Stimulated activated CD8-positive, alpha-beta memory T cell treated with anti-CD3 and anti-CD28 coated beads, Interleukin-15, amount 100 ng/mL, for 1 hour (primary cell): Measurements from ENCODE around the gene ADAMTSL4.

ENCODE experiments used
- DNase-seq: peaks from one replicate; pipeline ENCODE4 v3.0.0-alpha.2; 2020; ENCODE audit warnings: low read depth

The ADAMTSL4 gene

DNA sequence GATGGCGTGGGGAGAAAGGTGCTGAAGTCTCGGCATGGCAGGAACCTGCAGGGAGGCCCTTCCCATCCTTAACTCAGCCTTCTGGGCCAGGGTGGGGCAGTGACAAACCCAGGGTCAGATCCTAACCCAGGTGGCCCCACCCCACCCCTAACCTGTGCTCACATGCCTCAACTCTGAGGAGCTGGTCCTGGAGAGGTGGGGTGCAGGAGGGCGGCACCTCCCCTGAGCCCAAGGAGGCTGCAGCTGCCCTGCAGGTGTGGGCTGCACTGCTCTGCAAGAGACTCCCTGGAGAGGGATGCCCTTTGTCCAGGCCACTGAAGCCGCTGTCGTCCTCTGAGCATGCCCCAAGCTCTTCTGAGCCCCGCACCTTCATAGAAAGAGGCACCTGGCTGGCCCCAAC is 15.2 kb upstream of the ADAMTSL4 start:
- no peak for DNase-seq

DNA sequence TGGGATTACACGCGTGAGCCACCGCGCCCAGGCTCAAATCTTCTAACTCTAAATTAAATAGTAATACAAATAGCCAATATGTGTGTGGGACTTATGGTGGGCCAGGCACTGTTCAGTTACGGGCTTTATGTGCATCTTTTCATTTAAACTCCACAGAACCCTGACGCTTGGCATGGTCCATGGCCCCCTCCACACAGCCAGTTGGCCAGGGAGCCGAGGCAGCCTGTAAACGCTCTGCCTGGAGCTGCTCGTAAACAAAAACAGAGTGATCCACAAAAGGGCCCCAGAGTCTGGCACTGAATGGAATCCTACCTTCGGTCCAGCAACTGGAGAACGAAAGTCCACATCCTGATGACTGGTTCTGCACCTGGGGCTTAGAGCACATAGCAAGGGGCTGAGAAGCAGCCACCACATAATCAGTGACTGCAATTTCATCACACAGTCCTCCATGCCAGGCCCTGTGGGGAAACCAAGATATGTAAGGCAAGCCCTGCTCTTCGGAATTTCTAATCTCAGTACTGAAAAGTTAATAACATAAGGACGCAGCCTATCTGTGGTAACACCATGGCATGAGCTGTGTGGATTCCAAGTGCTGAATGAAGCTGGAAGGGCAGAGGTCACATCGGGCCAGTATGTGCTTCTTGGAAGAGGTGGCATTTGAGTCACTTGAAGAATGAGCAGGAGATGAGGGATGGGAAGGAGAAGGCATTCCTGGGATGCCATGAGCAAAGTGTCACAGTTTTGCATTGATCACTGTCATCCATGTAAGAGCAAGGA is 13.5 kb upstream of the ADAMTSL4 start:
- no peak for DNase-seq

DNA sequence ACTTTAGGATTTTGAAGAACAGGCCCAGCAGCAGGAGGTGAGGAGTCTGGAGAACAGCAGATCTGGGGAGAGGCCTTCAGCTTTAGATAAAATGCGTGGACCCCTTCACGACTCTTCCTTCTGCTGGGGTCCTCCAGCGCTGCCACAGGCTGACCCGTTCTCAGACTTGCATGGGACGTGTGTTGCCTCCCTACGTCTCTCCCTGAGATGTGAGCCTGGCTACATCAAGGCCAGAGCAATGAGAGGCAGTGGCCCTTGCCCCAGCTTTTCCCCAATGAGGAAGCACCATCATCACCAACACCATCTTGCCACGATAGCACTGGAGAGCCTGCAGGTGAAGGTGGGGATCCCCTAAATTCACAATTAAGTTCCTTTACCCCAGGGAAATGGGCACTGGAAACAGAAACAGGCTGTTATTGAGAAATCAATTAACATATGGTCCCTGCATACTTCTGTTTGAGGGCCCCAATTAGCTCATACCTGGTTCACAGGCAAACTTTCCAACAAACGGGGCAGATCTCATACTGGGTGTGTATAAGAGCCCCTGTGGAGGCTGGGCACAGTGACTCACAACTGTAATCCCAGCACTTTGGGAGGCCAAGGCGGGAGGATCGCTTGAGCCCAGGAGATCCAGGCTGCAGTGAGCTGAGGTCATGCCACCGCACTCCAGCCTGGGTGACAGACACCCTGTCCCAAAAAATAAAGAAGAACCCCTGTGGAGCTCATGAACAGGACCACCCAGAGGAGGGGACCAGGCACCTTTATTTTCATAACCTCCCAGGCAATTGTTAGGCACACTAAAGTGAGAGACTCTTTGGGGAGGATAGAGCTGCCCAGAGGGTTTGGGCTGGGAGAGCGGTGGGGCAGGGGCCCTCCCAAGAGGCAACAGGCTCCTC is 12.1 kb upstream of the ADAMTSL4 start:
- no peak for DNase-seq

DNA sequence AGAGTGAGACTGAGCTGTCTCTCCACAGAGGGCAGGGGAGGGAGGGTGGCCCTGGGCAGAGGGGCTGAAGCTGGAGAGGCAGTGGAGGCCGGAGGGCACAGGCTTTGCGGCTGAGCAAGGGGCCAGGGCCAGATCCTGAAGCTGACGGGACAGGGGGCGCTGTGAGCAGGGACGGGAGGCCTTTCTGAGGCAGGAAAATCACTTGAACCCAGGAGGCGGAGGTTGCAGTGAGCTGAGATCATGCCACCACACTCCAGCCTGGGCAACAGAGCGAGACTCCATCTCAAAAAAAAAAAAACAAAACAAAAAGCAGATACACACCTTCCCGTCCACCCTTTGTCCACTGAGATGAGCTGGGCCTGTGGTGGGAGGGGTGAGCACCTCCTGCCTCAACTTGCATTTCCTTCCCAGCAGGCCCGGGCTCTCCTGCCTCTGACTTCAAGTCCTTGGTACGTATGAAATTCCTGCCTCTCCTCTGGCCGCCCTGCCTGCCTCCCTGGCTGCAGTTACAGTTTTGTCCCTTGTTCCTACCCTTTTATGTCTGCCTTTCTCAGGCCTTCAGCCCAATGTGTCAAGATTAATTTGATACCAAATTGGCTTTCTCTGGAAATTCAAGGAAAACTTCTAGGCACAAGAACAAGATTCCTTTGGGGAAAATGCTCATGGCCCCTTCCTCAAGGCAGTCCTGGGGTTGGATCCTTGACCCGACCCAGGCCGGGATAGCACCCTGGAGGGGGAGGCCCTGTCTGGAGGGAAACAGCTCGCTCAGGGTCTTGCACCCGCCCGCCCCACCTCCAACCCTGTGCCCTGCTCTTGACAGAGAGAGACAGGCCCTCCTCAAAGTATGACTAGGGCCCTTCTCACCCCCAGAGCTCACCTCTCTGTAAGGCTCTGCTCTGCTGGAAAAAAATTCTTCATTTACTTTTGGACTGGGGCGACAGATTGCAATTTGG is 11.2 kb upstream of the ADAMTSL4 start:
- no peak for DNase-seq

DNA sequence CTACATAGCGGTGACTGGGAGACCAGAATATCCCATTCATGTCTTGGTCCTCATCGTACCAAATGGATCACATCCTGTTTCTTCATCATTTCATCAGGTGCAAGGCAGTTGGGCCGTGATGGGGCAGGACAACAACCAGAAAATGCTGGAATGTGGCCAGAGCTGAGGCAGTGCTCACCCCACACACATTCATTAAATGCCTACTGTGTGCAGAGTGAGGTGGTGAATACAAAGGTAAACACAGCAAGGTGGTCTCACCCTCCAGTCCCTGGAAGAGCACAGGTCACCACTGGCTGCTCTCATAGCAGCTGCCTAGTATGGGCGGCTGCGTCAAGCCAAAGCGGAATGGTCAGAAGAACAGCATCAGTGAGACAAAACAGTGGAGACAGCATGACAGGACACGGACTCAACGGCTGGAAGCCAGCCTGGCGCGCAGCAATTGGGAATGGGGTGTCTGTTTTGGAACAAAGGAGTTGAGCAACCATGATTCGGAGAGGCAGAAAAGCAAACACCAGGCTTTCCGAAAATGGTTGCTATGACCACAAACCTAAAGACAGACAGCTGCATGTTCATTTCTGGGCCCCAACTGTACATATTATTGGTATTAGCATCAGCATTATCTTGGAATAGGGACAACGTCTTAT is 5.6 kb upstream of the ADAMTSL4 start:
- no peak for DNase-seq

DNA sequence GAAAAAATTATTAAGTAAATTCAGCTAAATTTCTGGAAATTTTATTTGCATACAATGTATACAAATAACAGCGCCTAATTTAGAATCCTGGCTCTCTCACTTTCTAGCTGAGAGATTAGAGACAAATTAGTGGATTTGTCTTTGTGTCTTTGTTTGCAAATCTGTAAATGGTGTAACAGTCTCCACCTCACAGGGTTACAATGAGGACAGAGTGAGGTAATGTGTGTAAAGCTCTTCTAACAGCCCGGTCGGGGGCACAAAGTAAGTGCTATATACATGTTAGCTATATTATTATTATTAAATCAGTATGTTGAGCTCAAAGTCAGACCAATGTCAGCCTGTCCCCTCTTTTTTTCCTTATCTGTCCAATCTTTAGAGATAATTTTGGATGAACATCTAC is 5.0 kb upstream of the ADAMTSL4 start:
- no peak for DNase-seq

DNA sequence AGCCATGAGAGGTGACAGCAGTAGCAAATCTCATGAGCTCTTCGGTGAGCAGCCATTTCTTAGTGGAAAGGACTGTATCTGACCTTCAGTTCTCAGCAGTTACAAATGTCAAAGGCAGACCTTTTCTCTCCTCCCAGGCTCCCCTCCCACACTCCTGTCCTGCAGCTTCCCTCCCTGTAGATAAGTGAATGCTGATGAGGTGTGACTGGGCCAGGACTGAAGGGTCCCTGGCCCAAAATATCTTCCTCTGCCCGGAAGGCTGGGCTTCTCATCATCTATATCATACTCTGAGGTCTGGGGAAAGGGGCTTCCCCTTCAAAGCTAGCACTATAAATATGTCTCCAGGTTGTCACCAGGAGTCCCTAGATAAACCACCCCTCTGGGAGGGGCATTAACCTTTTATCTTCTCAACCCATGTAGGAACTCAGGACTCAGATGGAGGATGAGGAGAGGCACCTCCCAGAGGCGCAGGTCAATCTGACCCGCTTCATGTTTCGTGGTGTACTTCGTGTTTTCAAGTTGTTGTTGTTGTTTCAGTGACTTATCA is 3.6 kb upstream of the ADAMTSL4 start:
- DNase-seq = no peak

DNA sequence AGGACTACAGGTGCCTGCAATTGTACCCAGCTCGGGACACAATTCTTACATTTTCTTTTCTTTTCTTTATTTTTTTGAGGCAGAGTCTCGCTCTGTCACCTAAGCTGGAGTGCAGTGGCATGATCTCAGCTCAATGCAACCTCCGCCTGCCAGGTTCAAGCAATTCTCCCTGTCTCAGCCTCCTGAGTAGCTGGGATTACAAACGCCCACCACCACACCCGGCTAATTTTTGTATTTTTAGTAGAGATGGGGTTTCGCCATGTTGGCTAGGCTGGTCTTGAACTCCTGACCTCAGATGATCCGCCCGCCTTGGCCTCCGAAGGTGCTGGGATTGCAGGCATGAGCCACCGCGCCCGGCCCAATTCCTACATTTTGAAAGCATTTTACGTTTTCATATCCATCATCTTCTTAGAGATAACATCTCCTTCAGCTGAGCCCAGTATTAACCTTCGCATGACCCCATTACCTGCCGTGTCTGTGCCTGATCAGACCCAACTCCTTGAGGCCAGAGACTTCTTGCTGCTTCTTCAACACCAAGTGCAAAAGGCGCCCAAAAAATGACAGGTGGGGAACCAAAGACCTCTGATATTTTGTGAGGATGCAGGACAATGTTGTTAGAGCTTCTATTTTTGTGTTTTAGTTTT is 2.8 kb upstream of the ADAMTSL4 start:
- no peak for DNase-seq

DNA sequence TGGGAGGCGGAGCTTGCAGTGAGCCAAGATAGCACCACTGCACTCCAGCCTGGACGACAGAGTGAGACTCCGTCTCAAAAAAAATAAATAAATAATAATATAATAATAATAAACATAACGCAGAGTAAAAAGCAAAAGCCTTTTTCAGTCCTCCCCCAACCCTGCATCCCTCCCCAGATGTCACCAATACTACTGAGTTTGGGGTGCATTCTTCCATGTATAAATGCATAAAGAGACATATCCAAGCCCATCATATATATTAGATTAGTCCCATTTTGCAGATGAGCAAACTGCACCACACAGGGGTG is 930 bp upstream of the ADAMTSL4 start:
- DNase-seq = no peak

DNA sequence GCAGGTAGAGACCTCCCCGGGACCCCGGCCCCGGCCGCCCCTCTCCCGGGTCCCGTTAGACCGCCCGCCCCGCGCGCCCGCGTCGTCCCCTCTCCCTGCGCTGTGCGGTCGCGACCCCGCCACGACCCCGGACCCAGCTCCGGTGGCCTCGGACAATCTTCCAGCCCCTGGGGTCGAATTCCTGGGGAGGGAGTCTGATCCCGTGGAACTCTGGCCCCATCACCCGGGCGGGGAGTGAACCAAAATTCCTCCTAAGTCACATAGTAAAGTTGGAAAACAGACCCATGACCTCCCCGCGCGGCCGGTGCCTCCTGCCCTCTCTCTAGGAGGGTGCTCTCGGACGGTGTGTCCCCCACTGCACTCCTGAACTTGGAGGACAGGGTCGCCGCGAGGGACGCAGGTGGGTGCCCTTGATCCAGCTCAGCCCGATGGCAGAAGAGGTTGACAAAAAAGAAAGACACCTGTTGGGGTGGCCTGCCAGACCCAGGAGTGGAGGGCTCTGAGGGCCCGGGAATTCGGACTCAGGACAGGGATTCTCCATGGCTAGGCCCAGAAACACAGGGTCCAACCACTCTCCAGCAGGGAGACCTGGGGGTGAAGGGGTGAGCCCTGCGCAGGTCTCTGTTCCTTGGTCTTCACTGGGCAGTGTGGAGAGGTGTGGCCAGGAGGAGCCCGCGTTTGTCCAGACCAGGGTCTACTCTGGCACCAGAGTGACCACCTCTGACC is 451 bp downstream of the ADAMTSL4 start:
- no peak for DNase-seq

DNA sequence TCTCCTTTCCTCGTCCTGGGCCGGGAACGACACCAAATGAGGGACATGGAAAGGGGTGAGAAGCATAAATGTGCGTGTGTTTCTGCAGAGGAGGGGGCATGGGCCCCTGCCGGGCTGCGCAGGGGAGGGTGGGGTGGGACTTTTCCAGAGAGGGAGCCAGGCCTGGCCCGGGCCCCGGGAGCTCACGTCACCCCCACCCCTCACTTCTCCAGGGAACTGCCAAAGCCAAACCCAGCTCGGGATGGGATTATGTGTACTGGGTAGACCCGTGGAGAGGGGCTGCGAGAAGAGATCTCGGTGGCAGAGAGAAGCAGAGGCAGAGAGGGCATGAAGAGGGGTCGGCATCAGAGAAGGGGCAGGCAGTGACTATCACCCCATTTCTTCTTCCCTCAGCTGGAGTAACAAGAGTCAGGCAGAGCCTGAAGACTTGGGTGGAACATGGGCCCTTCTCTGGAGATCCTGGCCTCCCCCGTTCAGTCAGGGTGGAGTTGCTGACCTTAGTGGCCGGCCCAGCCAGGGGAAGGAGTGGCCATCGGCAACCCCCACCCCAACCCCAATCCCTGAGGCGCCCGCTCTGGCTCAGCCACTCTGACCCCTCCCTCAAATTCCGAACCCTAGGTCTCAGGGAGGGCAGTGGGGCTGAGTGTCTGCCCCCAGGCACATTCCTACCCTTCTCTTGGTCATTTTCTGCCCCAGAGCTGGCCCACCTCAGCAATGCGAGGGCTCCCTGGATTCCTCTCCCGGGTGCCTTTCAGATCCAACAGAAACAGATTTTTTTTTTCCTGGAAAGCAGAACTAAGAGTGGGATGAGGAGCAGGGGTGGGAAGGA is 1.2 kb downstream of the ADAMTSL4 start:
- DNase-seq = no peak

DNA sequence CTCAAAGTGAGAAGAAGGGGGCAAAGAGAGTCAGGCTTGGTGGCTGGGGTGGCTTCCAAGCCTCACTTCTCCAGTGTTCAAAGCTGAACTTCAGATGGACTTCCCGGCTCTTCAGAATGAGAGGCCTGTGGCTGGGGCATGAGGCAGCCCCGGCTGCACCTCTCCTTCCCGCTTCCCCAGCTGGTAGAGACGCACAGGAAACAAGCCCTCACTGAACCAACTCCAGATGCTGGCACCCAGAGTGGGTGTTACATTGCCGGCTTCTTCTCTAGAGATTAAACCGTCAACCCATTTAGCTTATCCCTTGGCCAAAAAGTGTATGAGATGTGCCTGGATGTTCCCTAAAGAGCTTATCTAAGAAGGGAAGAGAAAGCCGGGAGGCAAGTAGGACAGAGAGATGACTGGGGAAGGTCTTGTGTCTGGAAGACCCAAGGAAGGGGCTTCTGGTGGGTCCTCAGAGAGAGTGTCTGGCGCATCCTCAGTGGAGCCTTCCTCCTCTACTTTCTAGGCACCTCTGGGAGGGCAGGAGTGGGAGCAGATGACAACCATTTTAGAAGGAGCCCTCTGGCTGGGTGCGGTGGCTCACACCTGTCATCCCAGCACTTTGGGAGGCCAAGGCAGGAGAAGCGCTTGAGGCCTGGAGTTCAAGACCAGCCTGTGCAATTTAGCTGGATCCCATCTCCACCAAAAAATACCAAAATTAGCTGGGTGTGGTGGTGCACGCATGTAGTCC is 2.0 kb downstream of the ADAMTSL4 start:
- no peak for DNase-seq

DNA sequence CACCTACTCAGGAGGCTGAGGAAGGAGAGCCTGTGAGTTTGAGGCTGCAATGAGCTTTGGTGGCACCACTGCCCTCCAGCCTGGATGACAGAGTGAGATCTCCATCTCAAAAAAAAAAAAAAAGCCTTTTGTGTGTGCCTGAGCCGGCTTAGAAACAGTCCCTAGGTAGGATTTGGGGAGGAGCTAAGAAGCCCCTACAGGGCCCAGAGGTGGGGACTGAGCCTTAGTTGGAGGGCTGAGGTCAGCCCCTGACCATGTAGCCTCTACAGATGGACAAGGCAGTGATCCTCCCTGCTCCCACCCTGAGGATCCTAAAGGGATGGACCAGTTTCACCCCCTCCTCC is 2.5 kb downstream of the ADAMTSL4 start:
- no peak for DNase-seq

DNA sequence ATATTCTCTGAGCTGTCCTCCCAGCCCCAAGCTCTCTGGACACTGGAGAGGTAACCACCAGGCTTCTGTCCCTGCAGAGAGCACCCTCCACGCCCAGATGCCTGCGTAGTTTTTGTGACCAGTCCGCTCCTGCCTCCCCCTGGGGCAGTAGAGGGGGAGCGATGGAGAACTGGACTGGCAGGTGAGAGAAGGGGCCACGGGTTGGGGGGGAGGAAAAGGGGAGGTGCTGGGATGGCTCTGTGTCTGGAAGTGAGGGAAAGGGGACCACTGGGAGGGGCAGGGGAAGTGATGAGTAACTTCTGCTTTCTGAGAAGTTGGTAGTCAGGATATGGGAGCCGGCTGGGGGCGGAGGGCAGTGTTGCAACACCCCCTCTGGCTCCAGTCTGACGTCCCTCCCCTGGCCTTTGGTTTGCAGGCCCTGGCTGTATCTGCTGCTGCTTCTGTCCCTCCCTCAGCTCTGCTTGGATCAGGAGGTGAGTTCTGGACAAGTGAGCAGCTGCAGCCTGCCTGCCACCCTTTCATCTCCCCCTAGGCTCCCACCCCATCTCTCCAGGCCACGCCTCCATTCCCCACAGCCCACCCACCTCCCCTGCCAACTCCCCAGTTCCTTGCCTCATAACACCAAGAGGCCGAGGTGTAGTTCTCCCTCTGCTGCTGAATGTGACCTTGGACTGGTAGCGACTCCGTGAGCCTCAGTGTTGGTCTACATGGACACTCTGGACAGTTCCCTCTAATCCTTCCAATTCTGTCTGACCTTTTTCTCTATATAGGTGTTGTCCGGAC is 3.1 kb downstream of the ADAMTSL4 start:
- no peak for DNase-seq

DNA sequence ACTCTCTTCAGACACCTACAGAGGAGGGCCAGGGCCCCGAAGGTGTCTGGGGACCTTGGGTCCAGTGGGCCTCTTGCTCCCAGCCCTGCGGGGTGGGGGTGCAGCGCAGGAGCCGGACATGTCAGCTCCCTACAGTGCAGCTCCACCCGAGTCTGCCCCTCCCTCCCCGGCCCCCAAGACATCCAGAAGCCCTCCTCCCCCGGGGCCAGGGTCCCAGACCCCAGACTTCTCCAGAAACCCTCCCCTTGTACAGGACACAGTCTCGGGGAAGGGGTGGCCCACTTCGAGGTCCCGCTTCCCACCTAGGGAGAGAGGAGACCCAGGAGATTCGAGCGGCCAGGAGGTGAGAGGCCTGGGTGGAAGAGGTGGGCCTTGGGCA is 3.7 kb downstream of the ADAMTSL4 start:
- DNase-seq = no peak

DNA sequence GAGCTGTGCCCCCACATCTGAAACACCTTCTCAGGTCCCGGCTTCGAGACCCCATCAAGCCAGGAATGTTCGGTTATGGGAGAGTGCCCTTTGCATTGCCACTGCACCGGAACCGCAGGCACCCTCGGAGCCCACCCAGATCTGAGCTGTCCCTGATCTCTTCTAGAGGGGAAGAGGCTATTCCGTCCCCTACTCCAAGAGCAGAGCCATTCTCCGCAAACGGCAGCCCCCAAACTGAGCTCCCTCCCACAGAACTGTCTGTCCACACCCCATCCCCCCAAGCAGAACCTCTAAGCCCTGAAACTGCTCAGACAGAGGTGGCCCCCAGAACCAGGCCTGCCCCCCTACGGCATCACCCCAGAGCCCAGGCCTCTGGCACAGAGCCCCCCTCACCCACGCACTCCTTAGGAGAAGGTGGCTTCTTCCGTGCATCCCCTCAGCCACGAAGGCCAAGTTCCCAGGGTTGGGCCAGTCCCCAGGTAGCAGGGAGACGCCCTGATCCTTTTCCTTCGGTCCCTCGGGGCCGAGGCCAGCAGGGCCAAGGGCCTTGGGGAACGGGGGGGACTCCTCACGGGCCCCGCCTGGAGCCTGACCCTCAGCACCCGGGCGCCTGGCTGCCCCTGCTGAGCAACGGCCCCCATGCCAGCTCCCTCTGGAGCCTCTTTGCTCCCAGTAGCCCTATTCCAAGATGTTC is 4.3 kb downstream of the ADAMTSL4 start:
- no peak for DNase-seq

DNA sequence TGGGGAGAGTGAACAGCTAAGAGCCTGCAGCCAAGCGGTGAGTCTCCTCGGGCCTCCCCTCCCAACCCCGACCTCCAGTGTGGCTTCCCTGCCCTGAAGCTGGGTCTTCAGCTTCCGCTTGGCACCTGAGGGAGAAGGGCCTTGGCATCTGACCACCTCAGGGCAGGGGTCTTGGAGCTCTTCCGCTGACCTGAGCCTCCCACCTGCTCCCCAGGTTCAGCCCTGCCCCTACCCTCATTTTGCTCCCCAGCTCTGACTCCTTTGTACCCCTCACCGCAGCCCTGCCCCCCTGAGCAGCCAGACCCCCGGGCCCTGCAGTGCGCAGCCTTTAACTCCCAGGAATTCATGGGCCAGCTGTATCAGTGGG is 4.9 kb downstream of the ADAMTSL4 start:
- DNase-seq = no peak
